Lower leg skin (tissue), 4 donors: ENCODE data around the gene SEC63. TPM values are rescaled to one million over a fixed set of nuclear protein-coding genes. Genes with fewer than 3 reads are reported as not detected.
"Not testable (repeated sequence)": the region's sequence is repeated elsewhere in the genome, so short reads cannot be mapped to it uniquely, and the experiment has no call there.

Experiments used
- DNase-seq, 2 donors: peaks; one replicate each; pipeline ENCODE4 v3.0.0-alpha.2; 2019; ENCODE audit warnings: low spot score in 2 of 2
- H3K4me3 ChIP-seq: fragments of 200-600 bp; sonication (generic); 2 replicates; pipeline ENCODE4 v1.5.1; 2017; ENCODE audit warnings: mild to moderate bottlenecking, low read depth; ENCODE audit not compliant: poor library complexity, severe bottlenecking
- POLR2A ChIP-seq, 2 donors: fragments of 450-650 bp; IDR thresholded peaks; one replicate each; pipeline ENCODE4 v1.6.1; 2016 to 2017; ENCODE audit warnings: antibody characterized with exemption in 2 of 2, mild to moderate bottlenecking in 1 of 2, moderate library complexity in 1 of 2
- WGBS, 2 donors: methylation state at CpG; one replicate each; pipeline ENCODE4 v1.1.5; 2018; 5-methylcytosine and 5-hydroxymethylcytosine counted together
- intact Hi-C: fragments of 100-400 bp; cut with DNase I; formaldehyde crosslinking; loops from one replicate; pipeline ENCODE4 v1.15.0; 2023; ENCODE audit warnings: low total_unique reads
- total RNA-seq, 4 donors: library from RNA; depleted of rRNA; stranded (reverse); fragments of >200 nt; gene quantifications; one replicate each; pipeline ENCODE4 v1.1.0, GENCODE V29; 2016
- TF ChIP-seq, protein P1 (sequence below), 3 donors: fragments of 450-650 bp; IDR thresholded peaks; one replicate each; pipeline ENCODE4 v1.5.1; 2016; ENCODE audit warnings: antibody characterized with exemption in 3 of 3, mild to moderate bottlenecking in 3 of 3, moderate library complexity in 2 of 3

The SEC63 gene
- total RNA-seq, 4 donors from 2014 or later: 11.4 to 31.9 (median 15.6) TPM

- no peak for DNase-seq
- 91 to 100% methylated on average over 2 of the region's 2 CpGs for WGBS, 2 donors
- TF ChIP-seq POLR2A (IDR thresholded peaks at IDR 0.05): no peak
- TF ChIP-seq, protein P1, sequence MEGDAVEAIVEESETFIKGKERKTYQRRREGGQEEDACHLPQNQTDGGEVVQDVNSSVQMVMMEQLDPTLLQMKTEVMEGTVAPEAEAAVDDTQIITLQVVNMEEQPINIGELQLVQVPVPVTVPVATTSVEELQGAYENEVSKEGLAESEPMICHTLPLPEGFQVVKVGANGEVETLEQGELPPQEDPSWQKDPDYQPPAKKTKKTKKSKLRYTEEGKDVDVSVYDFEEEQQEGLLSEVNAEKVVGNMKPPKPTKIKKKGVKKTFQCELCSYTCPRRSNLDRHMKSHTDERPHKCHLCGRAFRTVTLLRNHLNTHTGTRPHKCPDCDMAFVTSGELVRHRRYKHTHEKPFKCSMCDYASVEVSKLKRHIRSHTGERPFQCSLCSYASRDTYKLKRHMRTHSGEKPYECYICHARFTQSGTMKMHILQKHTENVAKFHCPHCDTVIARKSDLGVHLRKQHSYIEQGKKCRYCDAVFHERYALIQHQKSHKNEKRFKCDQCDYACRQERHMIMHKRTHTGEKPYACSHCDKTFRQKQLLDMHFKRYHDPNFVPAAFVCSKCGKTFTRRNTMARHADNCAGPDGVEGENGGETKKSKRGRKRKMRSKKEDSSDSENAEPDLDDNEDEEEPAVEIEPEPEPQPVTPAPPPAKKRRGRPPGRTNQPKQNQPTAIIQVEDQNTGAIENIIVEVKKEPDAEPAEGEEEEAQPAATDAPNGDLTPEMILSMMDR (IDR thresholded peaks at IDR 0.05): no peak
- intact Hi-C loops: no loop called here
- H3K4me3 ChIP-seq: no peak overlapping the region
Observed at GRCh38 chr6:107928984-107929383, 29.0 kb downstream of the SEC63 start.

GRCh38 chr6:107926697-107927544 is 31.1 kb downstream of the SEC63 start:
- 62% methylated on average over 10 of the region's 10 CpGs for WGBS, 2 donors
- intact Hi-C loops, DNase-seq, H3K4me3 ChIP-seq: not testable (repeated sequence)

GRCh38 chr6:107917451-107918375 is 40.3 kb downstream of the SEC63 start:
- TF ChIP-seq, protein P1 (IDR thresholded peaks at IDR 0.05): no peak
- no peak for TF ChIP-seq POLR2A (IDR thresholded peaks at IDR 0.05)
- WGBS, 2 donors: 96 to 97% methylated on average over 9 of the region's 9 CpGs
- DNase-seq: no peak
- H3K4me3 ChIP-seq: no peak overlapping the region
- intact Hi-C loops: no loop called here

DNA sequence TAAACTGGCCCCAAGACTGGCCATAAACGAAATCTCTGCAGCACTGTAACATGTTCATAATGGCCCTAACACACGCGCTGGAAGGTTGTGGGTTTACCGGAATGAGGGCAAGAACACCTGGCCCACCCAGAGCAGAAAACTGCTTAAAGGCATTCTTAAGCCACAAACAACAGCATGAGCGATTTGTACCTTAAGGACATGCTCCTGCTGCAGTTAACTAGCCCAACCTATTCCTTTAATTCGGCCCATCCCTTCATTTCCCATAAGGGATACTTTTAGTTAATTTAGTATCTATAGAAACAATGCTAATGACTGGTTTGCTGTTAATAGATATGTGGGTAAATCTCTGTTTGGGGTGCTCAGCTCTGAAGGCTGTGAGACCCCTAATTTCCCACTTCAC is 41.0 kb downstream of the SEC63 start:
- 93 to 99% methylated on average over 6 of the region's 6 CpGs for WGBS, 2 donors
- intact Hi-C loops, H3K4me3 ChIP-seq, DNase-seq: not testable (repeated sequence)

GRCh38 chr6:107911692-107912091 is 46.3 kb downstream of the SEC63 start:
- H3K4me3 ChIP-seq: no peak overlapping the region
- TF ChIP-seq POLR2A (IDR thresholded peaks at IDR 0.05): no peak
- TF ChIP-seq, protein P1 (IDR thresholded peaks at IDR 0.05): no peak
- 87 to 95% methylated on average over 1 of the region's 1 CpG for WGBS, 2 donors
- intact Hi-C loops: no loop called here
- no peak for DNase-seq

DNA sequence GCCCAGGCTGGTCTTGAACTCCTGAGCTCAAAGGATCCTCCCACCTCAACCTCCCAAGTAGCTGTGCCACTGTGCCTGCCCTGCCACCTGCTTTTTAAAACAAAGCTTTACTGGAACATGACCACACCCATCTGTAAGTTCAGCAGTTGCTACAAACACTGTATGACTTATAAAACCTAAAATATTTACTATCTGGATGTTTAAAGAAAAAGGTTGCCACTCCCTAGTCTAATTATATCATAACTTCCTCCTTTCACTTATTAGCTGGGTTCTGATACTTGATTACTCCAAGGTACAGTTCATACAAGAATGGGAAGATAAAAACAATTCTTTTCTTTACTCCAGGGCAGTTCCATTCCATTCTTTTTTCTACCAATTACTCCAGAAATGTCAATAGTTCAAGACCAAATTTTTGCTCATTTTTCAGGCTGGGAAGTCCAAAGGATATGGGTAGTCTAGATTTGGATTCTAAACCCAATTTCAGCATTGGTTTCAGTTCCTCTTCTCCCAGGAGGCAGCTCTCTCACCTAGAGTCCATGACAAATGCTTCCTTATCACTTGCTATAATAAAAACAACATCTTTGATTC is 63.1 kb downstream of the SEC63 start:
- H3K4me3 ChIP-seq: no peak overlapping the region
- DNase-seq: no peak
- TF ChIP-seq, protein P1 (IDR thresholded peaks at IDR 0.05): no peak
- no peak for TF ChIP-seq POLR2A (IDR thresholded peaks at IDR 0.05)
- intact Hi-C loops: no loop called here

DNA sequence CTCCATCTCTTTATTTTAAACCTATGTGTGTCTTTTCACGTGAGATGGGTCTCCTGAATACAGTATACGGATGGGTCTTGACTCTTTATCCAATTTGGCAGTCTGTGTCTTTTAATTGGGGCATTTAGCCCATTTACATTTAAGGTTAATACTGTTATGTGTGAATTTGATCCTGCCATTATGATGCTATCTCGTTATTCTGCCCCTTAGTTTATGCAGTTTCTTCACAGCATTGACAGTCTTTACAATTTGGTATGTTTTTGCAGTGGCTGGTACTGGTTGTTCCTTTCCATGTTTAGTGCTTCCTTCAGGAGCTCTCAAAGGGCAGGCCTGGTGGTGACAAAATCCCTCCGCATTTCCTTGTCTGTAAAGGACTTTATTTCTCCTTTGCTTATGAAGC is 67.6 kb downstream of the SEC63 start:
- H3K4me3 ChIP-seq, DNase-seq, intact Hi-C loops: not testable (repeated sequence)
- WGBS, 2 donors: 94 to 98% methylated on average over 4 of the region's 4 CpGs

- H3K4me3 ChIP-seq, DNase-seq, intact Hi-C loops: not testable (repeated sequence)
- WGBS, 2 donors: 99% methylated on average over 5 of the region's 5 CpGs
Observed at GRCh38 chr6:107885950-107886349, 72.1 kb downstream of the SEC63 start.
